Germinal center (tissue), 1 donor: Measurements from ENCODE around the gene SHISA3.

Source experiments
- DNase-seq: peaks from one replicate; pipeline ENCODE4 v3.0.0; 2012; ENCODE audit warnings: mixed read lengths, low spot score

The SHISA3 gene

GRCh38 chr4:42391981-42392380 lies 5.3 kb upstream of the SHISA3 start:
- no peak for DNase-seq

DNA sequence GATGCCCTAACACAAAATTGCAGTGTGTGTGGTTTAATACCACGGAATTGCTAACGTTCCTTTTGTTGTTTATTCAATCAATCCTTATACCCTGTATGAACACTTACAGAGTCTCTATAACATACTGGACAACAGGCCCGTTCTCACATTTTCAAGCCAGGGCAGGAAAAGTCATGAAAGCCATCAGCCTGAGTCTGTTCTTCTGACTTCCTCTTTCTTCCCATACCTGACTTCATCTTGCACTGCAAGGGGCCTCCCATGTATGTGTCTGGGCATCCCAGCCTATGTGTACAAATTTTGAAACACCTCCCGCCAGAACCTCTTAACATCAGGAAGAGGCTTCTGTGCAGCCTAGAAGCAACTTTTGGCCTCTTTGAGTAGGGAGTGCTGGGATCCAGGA lies 4.9 kb upstream of the SHISA3 start:
- no peak for DNase-seq

- no peak for DNase-seq
These were observed 1.7 kb upstream of the SHISA3 start for GRCh38 chr4:42395595-42395994.

- no peak for DNase-seq
These were observed 932 bp upstream of the SHISA3 start for GRCh38 chr4:42396361-42396751.

- no peak for DNase-seq
These were observed 415 bp downstream of the SHISA3 start for GRCh38 chr4:42397635-42398170.

GRCh38 chr4:42398171-42398870 lies 1.0 kb downstream of the SHISA3 start:
- peak; percentile 29 for DNase-seq

GRCh38 chr4:42398871-42399331 lies 1.6 kb downstream of the SHISA3 start:
- DNase-seq = no peak

DNA sequence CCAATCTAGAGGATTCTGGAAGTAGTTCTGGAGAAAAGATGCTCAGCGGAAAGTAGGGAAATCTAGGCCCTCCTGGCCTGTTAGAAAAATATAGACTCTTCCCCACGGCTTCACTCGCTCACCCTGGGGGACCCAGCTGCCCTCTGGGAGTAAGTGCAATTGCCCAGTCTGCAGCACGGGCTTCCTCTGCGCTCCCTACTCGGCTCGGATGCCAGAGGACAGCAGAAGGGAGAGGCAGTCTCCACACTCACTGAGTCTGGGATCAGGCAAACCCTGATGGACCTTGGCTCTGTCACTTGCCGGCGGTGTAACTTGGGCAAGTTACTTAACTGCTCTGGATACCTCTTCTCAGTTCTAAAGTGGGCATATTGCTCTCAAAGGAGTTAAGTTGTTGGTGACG lies 2.1 kb downstream of the SHISA3 start:
- DNase-seq = no peak

DNA sequence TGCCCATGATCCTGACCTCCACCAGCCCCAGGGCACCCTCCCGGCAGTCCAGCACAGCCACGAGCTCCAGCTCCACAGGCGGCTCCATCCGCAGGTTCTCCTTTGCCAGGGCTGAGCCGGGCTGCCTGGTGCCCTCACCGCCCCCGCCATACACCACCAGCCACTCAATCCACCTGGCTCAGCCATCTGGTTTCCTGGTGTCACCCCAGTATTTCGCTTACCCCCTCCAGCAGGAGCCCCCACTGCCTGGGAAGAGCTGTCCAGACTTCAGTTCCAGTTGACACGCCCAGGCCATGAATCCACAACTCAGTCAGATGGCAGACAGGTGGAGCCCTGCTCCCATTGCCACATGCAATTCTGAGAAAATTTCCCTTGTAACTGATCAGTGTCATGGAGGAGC lies 3.9 kb downstream of the SHISA3 start:
- no peak for DNase-seq

GRCh38 chr4:42404001-42404400 lies 6.7 kb downstream of the SHISA3 start:
- DNase-seq = no peak

- DNase-seq = no peak
These were observed 13.2 kb downstream of the SHISA3 start for GRCh38 chr4:42410446-42410845.

- DNase-seq = no peak
These were observed 14.5 kb downstream of the SHISA3 start for GRCh38 chr4:42411803-42412202.

DNA sequence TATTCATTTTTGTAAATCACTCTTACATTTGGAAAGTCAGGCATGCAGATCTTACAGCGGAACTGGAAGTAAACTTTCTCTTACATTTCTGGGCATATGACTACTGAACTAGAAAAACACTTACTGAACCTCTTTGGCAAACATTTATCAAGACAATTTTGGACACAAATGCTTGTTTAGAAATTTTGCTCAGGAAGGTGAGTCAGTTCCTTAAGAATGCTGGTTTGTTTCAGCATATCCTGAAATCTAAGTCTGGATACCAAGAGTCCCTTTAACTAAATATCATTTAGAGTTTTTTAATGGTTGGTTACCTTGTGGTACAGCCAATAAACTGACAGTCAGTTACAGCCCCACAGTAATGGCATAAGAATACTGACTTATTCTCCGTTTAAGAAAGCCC lies 15.0 kb downstream of the SHISA3 start:
- no peak for DNase-seq

DNA sequence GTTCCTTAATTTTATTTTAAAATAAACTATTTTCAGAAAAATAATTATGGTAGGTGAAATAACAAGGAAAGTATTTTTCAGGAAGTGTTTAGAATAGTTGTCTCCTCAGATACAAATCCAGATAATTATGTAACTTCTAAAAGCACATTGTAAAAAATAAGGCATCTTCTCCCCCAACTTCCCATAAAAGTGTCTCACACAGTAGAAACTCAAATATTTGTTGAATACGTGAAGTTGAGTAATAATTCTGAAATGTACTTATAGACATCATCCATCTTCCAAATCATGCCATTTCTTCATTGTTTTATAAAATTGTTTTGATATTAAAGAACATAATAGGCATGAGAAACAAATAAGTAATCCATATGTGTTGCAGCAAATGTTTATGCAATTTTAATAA lies 18.0 kb downstream of the SHISA3 start:
- DNase-seq = no peak

GRCh38 chr4:42416017-42416416 lies 18.7 kb downstream of the SHISA3 start:
- DNase-seq = no peak

DNA sequence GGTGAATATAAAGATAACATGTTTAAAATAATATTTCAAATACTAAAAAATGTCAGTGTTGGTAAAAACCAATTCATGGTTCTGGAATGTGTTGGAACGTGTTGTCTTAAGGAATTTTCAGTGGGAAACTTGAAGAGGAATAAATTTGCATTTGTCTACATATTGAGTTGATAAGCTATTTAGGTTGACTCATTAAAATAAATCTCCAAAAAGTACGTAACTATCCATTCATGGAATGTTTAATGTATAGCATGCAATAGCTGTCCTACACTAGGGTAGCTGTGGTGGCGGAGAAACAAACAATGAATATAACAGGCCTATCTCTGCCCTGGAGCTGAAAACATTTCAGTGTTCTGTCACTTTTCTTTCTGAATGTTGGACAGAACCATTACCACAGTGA lies 20.3 kb downstream of the SHISA3 start:
- no peak for DNase-seq

- no peak for DNase-seq
These were observed 22.9 kb downstream of the SHISA3 start for GRCh38 chr4:42420140-42420539.

- DNase-seq = no peak
These were observed 28.1 kb downstream of the SHISA3 start for GRCh38 chr4:42425146-42426065.

GRCh38 chr4:42428036-42428435 lies 30.7 kb downstream of the SHISA3 start:
- DNase-seq = no peak

- no peak for DNase-seq
These were observed 39.8 kb downstream of the SHISA3 start for GRCh38 chr4:42436928-42437565.

DNA sequence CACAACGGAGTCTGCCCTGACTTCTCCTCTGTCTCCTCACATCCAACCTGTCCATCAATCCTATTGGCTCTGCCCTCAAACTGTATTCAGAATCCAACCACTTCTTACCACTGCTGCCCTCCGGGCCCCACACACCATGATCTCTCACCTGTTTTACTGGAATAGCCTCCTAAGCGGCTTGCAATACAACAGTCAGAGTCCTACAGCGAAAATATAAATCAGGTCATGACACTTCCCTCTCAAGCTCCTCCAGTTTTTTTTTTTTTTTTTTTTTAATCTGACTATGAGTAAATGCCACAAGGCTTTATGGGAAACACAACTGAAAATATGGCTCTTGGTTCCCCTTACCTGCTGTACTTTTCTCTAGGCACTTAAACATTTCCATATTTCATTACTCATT lies 42.8 kb downstream of the SHISA3 start:
- no peak for DNase-seq

DNA sequence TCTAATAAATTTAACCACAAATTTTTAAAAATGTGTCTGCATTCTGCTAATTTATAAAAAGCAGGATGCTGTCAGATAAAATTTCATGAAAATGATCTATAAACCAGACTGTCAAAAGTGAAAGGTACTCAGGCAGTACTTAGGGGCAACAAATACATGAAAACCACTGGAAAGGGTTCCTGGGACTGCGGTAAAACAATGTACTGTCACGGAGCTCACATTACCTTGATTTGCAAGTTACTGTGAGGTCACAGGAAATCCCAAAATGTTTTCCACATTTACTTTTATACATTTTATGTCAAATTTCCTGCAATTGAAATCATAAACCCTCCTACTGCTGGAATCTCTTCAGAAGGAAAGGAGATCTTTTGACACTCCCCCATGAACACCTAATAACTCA lies 45.3 kb downstream of the SHISA3 start:
- no peak for DNase-seq

- DNase-seq = no peak
These were observed 47.8 kb downstream of the SHISA3 start for GRCh38 chr4:42445038-42445437.
